ENCODE measurements around the gene RALBP1.

The RALBP1 gene

GRCh38 chr18:9565407-9565806 lies 90.1 kb downstream of the RALBP1 start:
- Histone ChIP-seq H2AK5ac (ENCODE audit: low read depth, low read length) (no peak overlapping the region), H2BK12ac (ENCODE audit: low read length) (no peak overlapping the region), H2AFZ (ENCODE audit: low read length) (no peak overlapping the region), H3K4me3 (ENCODE audit: low read length in 2 of 2) (no peak overlapping the region), H3K4me2 (ENCODE audit: insufficient read depth, low read length, poor library complexity, severe bottlenecking) (no peak overlapping the region), H3K4ac (ENCODE audit: low read length) (no peak overlapping the region), H3K4me1 (ENCODE audit: control insufficient read depth in 2 of 2, insufficient read depth in 1 of 2, low read depth in 1 of 2, low read length in 2 of 2) (no peaks in the 10 kb centered on the region), H3K23ac (ENCODE audit: low read depth, low read length, poor library complexity) (no peak overlapping the region), H3K18ac (ENCODE audit: low read length) (no peak overlapping the region), H3K27me3 (ENCODE audit: control insufficient read depth in 3 of 3, insufficient read depth in 3 of 3, low read depth in 1 of 3, low read length in 3 of 3) (no peaks in the 10 kb centered on the region), H3K9ac (ENCODE audit: low read depth, low read length, poor library complexity) (no peak overlapping the region), H3K36me3 (replicated peaks in 1 of 2; ENCODE audit: control insufficient read depth in 2 of 2, insufficient read depth in 2 of 2, low read length in 2 of 2) (peaks cover 18 to 100% of the 10 kb centered on the region in 2 donors), H4K8ac (ENCODE audit: low read depth, low read length) (no peak overlapping the region), H3K14ac (ENCODE audit: low read length) (no peak overlapping the region), H3K79me1 (ENCODE audit: low read depth, low read length) (no peaks in the 10 kb centered on the region), H2BK5ac (ENCODE audit: low read length) (no peak overlapping the region), H2BK15ac (ENCODE audit: low read length) (no peak overlapping the region), H2BK120ac (ENCODE audit: low read depth, low read length) (no peak overlapping the region), H3K27ac (replicated peaks; ENCODE audit: low read length) (no peak overlapping the region), H3K9me3 (replicated peaks in 1 of 2; ENCODE audit: control insufficient read depth in 2 of 2, insufficient read depth in 1 of 2, low read depth in 1 of 2, low read length in 2 of 2) (no peaks in the 10 kb centered on the region), H4K91ac (ENCODE audit: low read depth, low read length, poor library complexity) (no peak overlapping the region)
- DNase-seq (ENCODE audit: low spot score), result no peak
- WGBS, 2 donors (ENCODE audit: extremely low coverage in 2 of 2, insufficient read length in 2 of 2, insufficient replicate concordance in 1 of 2), result no CpG with 5 or more reads among the region's 2 CpGs

GRCh38 chr18:9568186-9568585 lies 92.9 kb downstream of the RALBP1 start:
- Histone ChIP-seq H3K9me3 (replicated peaks in 1 of 2; ENCODE audit: control insufficient read depth in 2 of 2, insufficient read depth in 1 of 2, low read depth in 1 of 2, low read length in 2 of 2) (no peaks in the 10 kb centered on the region), H2AK5ac (ENCODE audit: low read depth, low read length) (no peak overlapping the region), H3K4me3 (ENCODE audit: low read length in 2 of 2) (no peak overlapping the region), H2BK12ac (ENCODE audit: low read length) (no peak overlapping the region), H3K36me3 (replicated peaks in 1 of 2; ENCODE audit: control insufficient read depth in 2 of 2, insufficient read depth in 2 of 2, low read length in 2 of 2) (peaks cover 12 to 100% of the 10 kb centered on the region in 2 donors), H3K4me2 (ENCODE audit: insufficient read depth, low read length, poor library complexity, severe bottlenecking) (no peak overlapping the region), H2BK15ac (ENCODE audit: low read length) (no peak overlapping the region), H4K91ac (ENCODE audit: low read depth, low read length, poor library complexity) (no peak overlapping the region), H3K27me3 (ENCODE audit: control insufficient read depth in 3 of 3, insufficient read depth in 3 of 3, low read depth in 1 of 3, low read length in 3 of 3) (no peaks in the 10 kb centered on the region), H2AFZ (ENCODE audit: low read length) (no peak overlapping the region), H3K23ac (ENCODE audit: low read depth, low read length, poor library complexity) (no peak overlapping the region), H3K9ac (ENCODE audit: low read depth, low read length, poor library complexity) (no peak overlapping the region), H3K4me1 (ENCODE audit: control insufficient read depth in 2 of 2, insufficient read depth in 1 of 2, low read depth in 1 of 2, low read length in 2 of 2) (no peaks in the 10 kb centered on the region), H2BK120ac (ENCODE audit: low read depth, low read length) (no peak overlapping the region), H3K4ac (ENCODE audit: low read length) (no peak overlapping the region), H3K14ac (ENCODE audit: low read length) (no peak overlapping the region), H3K18ac (ENCODE audit: low read length) (no peak overlapping the region), H3K27ac (replicated peaks; ENCODE audit: low read length) (no peak overlapping the region), H2BK5ac (ENCODE audit: low read length) (no peak overlapping the region), H4K8ac (ENCODE audit: low read depth, low read length) (no peak overlapping the region), H3K79me1 (ENCODE audit: low read depth, low read length) (no peaks in the 10 kb centered on the region)
- DNase-seq (ENCODE audit: low spot score), result no peak

GRCh38 chr18:9569178-9569577 lies 93.9 kb downstream of the RALBP1 start:
- H3K27ac ChIP-seq (replicated peaks; ENCODE audit: low read length), result no peak overlapping the region
- no peak overlapping the region for H2BK120ac ChIP-seq (ENCODE audit: low read depth, low read length)
- H2BK12ac ChIP-seq (ENCODE audit: low read length), result no peak overlapping the region
- no peak overlapping the region for H3K4me2 ChIP-seq (ENCODE audit: insufficient read depth, low read length, poor library complexity, severe bottlenecking)
- H3K79me1 ChIP-seq (ENCODE audit: low read depth, low read length), result no peaks in the 10 kb centered on the region
- no peak for DNase-seq (ENCODE audit: low spot score)
- H2AFZ ChIP-seq (ENCODE audit: low read length), result no peak overlapping the region
- H3K23ac ChIP-seq (ENCODE audit: low read depth, low read length, poor library complexity), result no peak overlapping the region
- H3K4me1 ChIP-seq (ENCODE audit: control insufficient read depth in 2 of 2, insufficient read depth in 1 of 2, low read depth in 1 of 2, low read length in 2 of 2), result no peaks in the 10 kb centered on the region
- H2BK15ac ChIP-seq (ENCODE audit: low read length), result no peak overlapping the region
- no peak overlapping the region for H3K14ac ChIP-seq (ENCODE audit: low read length)
- no peak overlapping the region for H3K4ac ChIP-seq (ENCODE audit: low read length)
- no peak overlapping the region for H3K18ac ChIP-seq (ENCODE audit: low read length)
- H2AK5ac ChIP-seq (ENCODE audit: low read depth, low read length), result no peak overlapping the region
- no CpG with 5 or more reads among the region's 8 CpGs for WGBS, 2 donors (ENCODE audit: extremely low coverage in 2 of 2, insufficient read length in 2 of 2, insufficient replicate concordance in 1 of 2)
- H4K91ac ChIP-seq (ENCODE audit: low read depth, low read length, poor library complexity), result no peak overlapping the region
- no peak overlapping the region for H4K8ac ChIP-seq (ENCODE audit: low read depth, low read length)
- H3K36me3 ChIP-seq (replicated peaks in 1 of 2; ENCODE audit: control insufficient read depth in 2 of 2, insufficient read depth in 2 of 2, low read length in 2 of 2), result peaks cover 10 to 100% of the 10 kb centered on the region in 2 donors
- no peak overlapping the region for H2BK5ac ChIP-seq (ENCODE audit: low read length)
- H3K4me3 ChIP-seq (ENCODE audit: low read length in 2 of 2), result no peak overlapping the region
- H3K27me3 ChIP-seq (ENCODE audit: control insufficient read depth in 3 of 3, insufficient read depth in 3 of 3, low read depth in 1 of 3, low read length in 3 of 3), result no peaks in the 10 kb centered on the region
- H3K9me3 ChIP-seq (replicated peaks in 1 of 2; ENCODE audit: control insufficient read depth in 2 of 2, insufficient read depth in 1 of 2, low read depth in 1 of 2, low read length in 2 of 2), result no peaks in the 10 kb centered on the region
- no peak overlapping the region for H3K9ac ChIP-seq (ENCODE audit: low read depth, low read length, poor library complexity)

- no peak for DNase-seq (ENCODE audit: low spot score)
- Histone ChIP-seq H4K91ac (ENCODE audit: low read depth, low read length, poor library complexity) (no peak overlapping the region), H2BK5ac (ENCODE audit: low read length) (no peak overlapping the region), H3K4me1 (ENCODE audit: control insufficient read depth in 2 of 2, insufficient read depth in 1 of 2, low read depth in 1 of 2, low read length in 2 of 2) (no peaks in the 10 kb centered on the region), H3K9ac (ENCODE audit: low read depth, low read length, poor library complexity) (no peak overlapping the region), H3K9me3 (replicated peaks in 1 of 2; ENCODE audit: control insufficient read depth in 2 of 2, insufficient read depth in 1 of 2, low read depth in 1 of 2, low read length in 2 of 2) (no peaks in the 10 kb centered on the region), H2BK12ac (ENCODE audit: low read length) (no peak overlapping the region), H3K4ac (ENCODE audit: low read length) (no peak overlapping the region), H3K14ac (ENCODE audit: low read length) (no peak overlapping the region), H3K18ac (ENCODE audit: low read length) (no peak overlapping the region), H3K27ac (replicated peaks; ENCODE audit: low read length) (no peak overlapping the region), H3K36me3 (replicated peaks in 1 of 2; ENCODE audit: control insufficient read depth in 2 of 2, insufficient read depth in 2 of 2, low read length in 2 of 2) (peaks cover 12 to 100% of the 10 kb centered on the region in 2 donors), H3K79me1 (ENCODE audit: low read depth, low read length) (no peaks in the 10 kb centered on the region), H2AFZ (ENCODE audit: low read length) (no peak overlapping the region), H3K23ac (ENCODE audit: low read depth, low read length, poor library complexity) (no peak overlapping the region), H3K4me2 (ENCODE audit: insufficient read depth, low read length, poor library complexity, severe bottlenecking) (no peak overlapping the region), H2BK15ac (ENCODE audit: low read length) (no peak overlapping the region), H4K8ac (ENCODE audit: low read depth, low read length) (no peak overlapping the region), H2AK5ac (ENCODE audit: low read depth, low read length) (no peak overlapping the region), H3K27me3 (ENCODE audit: control insufficient read depth in 3 of 3, insufficient read depth in 3 of 3, low read depth in 1 of 3, low read length in 3 of 3) (no peaks in the 10 kb centered on the region), H2BK120ac (ENCODE audit: low read depth, low read length) (no peak overlapping the region), H3K4me3 (ENCODE audit: low read length in 2 of 2) (no peak overlapping the region)
- WGBS, 2 donors (ENCODE audit: extremely low coverage in 2 of 2, insufficient read length in 2 of 2, insufficient replicate concordance in 1 of 2), result no CpG with 5 or more reads among the region's 3 CpGs
Measured at GRCh38 chr18:9570255-9570654, 94.9 kb downstream of the RALBP1 start.

All from neuronal stem cell (in vitro differentiated cells).